ENCODE measurements around the gene TPD52L2.
A peak's percentile ranks its signal among the peaks of the same experiment; 100 is the strongest.

Gene TPD52L2

GRCh38 chr20:63892402-63892801 lies 27.3 kb downstream of the TPD52L2 start:
- DNase-seq (ENCODE audit: low read depth in 1 of 2, low spot score in 1 of 2): no peak
- H3K4me3 ChIP-seq (replicated peaks; ENCODE audit: insufficient read depth, low read length): no peak overlapping the region
- no peak for TF ChIP-seq GABPA (IDR thresholded peaks at IDR 0.05; ENCODE audit: low read depth)
- TF ChIP-seq POLR2AphosphoS5 (IDR thresholded peaks at IDR 0.05; ENCODE audit: low read depth): no peak
- TF ChIP-seq SPI1 (IDR thresholded peaks at IDR 0.05; ENCODE audit: borderline replicate concordance, low read depth): no peak
- TF ChIP-seq CTCF (IDR thresholded peaks at IDR 0.05; ENCODE audit: insufficient read depth, low read length): no peak
- no peak for TF ChIP-seq REST (IDR thresholded peaks at IDR 0.05; ENCODE audit: insufficient replicate concordance, low read depth)
- no peak overlapping the region for H3K27ac ChIP-seq (replicated peaks)
- no peaks in the 10 kb centered on the region for H3K27me3 ChIP-seq (ENCODE audit: insufficient read depth, poor library complexity, severe bottlenecking)

- Histone ChIP-seq H3K27ac (replicated peaks) (no peak overlapping the region), H3K4me3 (replicated peaks; ENCODE audit: insufficient read depth, low read length) (peak overlapping the region; percentile 55)
- TF ChIP-seq POLR2AphosphoS5 (IDR thresholded peaks at IDR 0.05; ENCODE audit: low read depth) (no peak), SPI1 (IDR thresholded peaks at IDR 0.05; ENCODE audit: borderline replicate concordance, low read depth) (no peak), CTCF (IDR thresholded peaks at IDR 0.05; ENCODE audit: insufficient read depth, low read length) (no peak), REST (IDR thresholded peaks at IDR 0.05; ENCODE audit: insufficient replicate concordance, low read depth) (no peak), GABPA (IDR thresholded peaks at IDR 0.05; ENCODE audit: low read depth) (no peak)
Measured at GRCh38 chr20:63893999-63894357, 28.9 kb downstream of the TPD52L2 start.

GRCh38 chr20:63894358-63895201 lies 29.5 kb downstream of the TPD52L2 start, which contains the start of gene DNAJC5:
Gene DNAJC5 (plus strand): TSS chr20:63895126. CDS start chr20:63928346, 33,220 bp downstream.
- no peak for TF ChIP-seq SPI1 (IDR thresholded peaks at IDR 0.05; ENCODE audit: borderline replicate concordance, low read depth)
- no peak for TF ChIP-seq REST (IDR thresholded peaks at IDR 0.05; ENCODE audit: insufficient replicate concordance, low read depth)
- TF ChIP-seq CTCF (IDR thresholded peaks at IDR 0.05; ENCODE audit: insufficient read depth, low read length): no peak
- TF ChIP-seq GABPA (IDR thresholded peaks at IDR 0.05; ENCODE audit: low read depth): no peak
- peak; percentile 30; the same call in 1 of the 2 replicates for TF ChIP-seq POLR2AphosphoS5 (IDR thresholded peaks at IDR 0.05; ENCODE audit: low read depth)

More at GRCh38 chr20:63893999-63894357, 28.9 kb downstream of the TPD52L2 start:
- H3K27me3 ChIP-seq (ENCODE audit: insufficient read depth, poor library complexity, severe bottlenecking): no peaks in the 10 kb centered on the region
- no peak for DNase-seq (ENCODE audit: low read depth in 1 of 2, low spot score in 1 of 2)

More at GRCh38 chr20:63894358-63895201, 29.5 kb downstream of the TPD52L2 start, which contains the start of gene DNAJC5:
- peak within 1 kb of the TSS; percentile 72 for H3K4me3 ChIP-seq (replicated peaks; ENCODE audit: insufficient read depth, low read length)
- no peaks in the 10 kb centered on the region for H3K27me3 ChIP-seq (ENCODE audit: insufficient read depth, poor library complexity, severe bottlenecking)
- DNase-seq (ENCODE audit: low read depth in 1 of 2, low spot score in 1 of 2): peak; percentile 88 to 93
- H3K27ac ChIP-seq (replicated peaks): peak within 1 kb of the TSS; percentile 86

Measured in HL-60 (cell line).